GM12878 (cell line): Measurements from ENCODE around the gene TMC6. TPM values are rescaled to one million over a fixed set of nuclear protein-coding genes. Genes with fewer than 3 reads are reported as not detected.

Experiments used
- ATAC-seq: fragments of 200-7000 bp; cut with Tn5 transposase; 3 replicates; pipeline ENCODE4 v1.9.1; 2020; ENCODE audit warnings: mild to moderate bottlenecking, moderate library complexity
- BruUV-seq: library from RNA; stranded (reverse); fragments of 400-500 nt; replicated peaks from 2 replicates; lab custom pipeline; 2021; lab: Mats Ljungman, UMichigan
- CTCF ChIA-PET: fragments of 300-600 bp; sonication (Branson Sonifier 250); formaldehyde crosslinking; extraction: SDS; loops from one replicate; lab custom pipeline; 2021; ENCODE audit warnings: inconsistent platforms; lab: Yijun Ruan, JAX
- POLR2A ChIA-PET: fragments of 350-600 bp; formaldehyde crosslinking; extraction: SDS; loops from one replicate; lab custom pipeline; 2021; ENCODE audit warnings: inconsistent platforms; lab: Charles Lee
- RAD21 ChIA-PET: fragments of 300-600 bp; sonication (Branson Sonifier 250); formaldehyde crosslinking; loops from one replicate; lab custom pipeline; 2023; ENCODE audit warnings: antibody characterized with exemption; ENCODE audit not compliant: unreplicated experiment; lab: Charles Lee
- SMC1A ChIA-PET: fragments of 300-600 bp; sonication (Branson Sonifier 250); formaldehyde crosslinking; loops from one replicate; lab custom pipeline; 2023; ENCODE audit not compliant: unreplicated experiment, uncharacterized antibody; lab: Charles Lee
- DNase-seq: peaks from one replicate; pipeline ENCODE4 v3.0.0-alpha.2; 2011; ENCODE audit warnings: low read depth, low spot score
- FAIRE-seq: peaks from 3 replicates; lab custom pipeline; 2011; peaks lifted over from hg19 to GRCh38; lab: Jason Lieb, UNC
- H2AFZ ChIP-seq: 2 replicates; pipeline ENCODE4 v1.6.0; 2011; ENCODE audit warnings: low read depth, low read length, control low read depth; ENCODE audit not compliant: control insufficient read depth
- H3K27ac ChIP-seq: 2 replicates; pipeline ENCODE4 v1.5.1; 2011; ENCODE audit warnings: control low read depth; ENCODE audit not compliant: control insufficient read depth, insufficient read depth
- H3K27me3 ChIP-seq, 2 experiments: replicated peaks in 1 of 2; 2 replicates each; pipeline versions ENCODE4 v1.6.0 to v1.6.1; 2011; ENCODE audit warnings: low read length in 1 of 2; ENCODE audit not compliant: control insufficient read depth in 2 of 2, insufficient read depth in 2 of 2
- H3K36me3 ChIP-seq, 2 experiments: 2 replicates each; pipeline ENCODE4 v1.5.1; 2011; ENCODE audit warnings: low read length in 1 of 2; ENCODE audit not compliant: control insufficient read depth in 2 of 2, insufficient read depth in 2 of 2
- H3K4me1 ChIP-seq: 2 replicates; pipeline ENCODE4 v1.6.1; 2011; ENCODE audit warnings: mild to moderate bottlenecking, low read length, moderate library complexity, mixed read lengths; ENCODE audit not compliant: control insufficient read depth, insufficient read depth
- H3K4me2 ChIP-seq: 2 replicates; pipeline ENCODE4 v1.6.0; 2011; ENCODE audit warnings: control low read depth; ENCODE audit not compliant: control insufficient read depth, insufficient read depth
- H3K4me3 ChIP-seq: fragments of 200-600 bp; sonication (generic); 2 replicates; pipeline ENCODE4 v1.5.1; 2016
- H3K79me2 ChIP-seq: 2 replicates; pipeline ENCODE4 v1.6.0; 2011; ENCODE audit warnings: low read length; ENCODE audit not compliant: control insufficient read depth, insufficient read depth
- H3K9ac ChIP-seq: 2 replicates; pipeline ENCODE4 v1.8.0; 2011; ENCODE audit warnings: low read length, control low read depth, mixed read lengths; ENCODE audit not compliant: control insufficient read depth, insufficient read depth
- H3K9me3 ChIP-seq: replicated peaks from 3 replicates; pipeline ENCODE4 v1.5.1; 2011; ENCODE audit warnings: mild to moderate bottlenecking, low read length; ENCODE audit not compliant: control insufficient read depth, insufficient read depth
- H4K20me1 ChIP-seq: 2 replicates; pipeline ENCODE4 v1.6.0; 2011; ENCODE audit not compliant: control insufficient read depth, insufficient read depth
- EED ChIP-seq: sonication (generic); IDR thresholded peaks from 2 replicates; pipeline ENCODE4 v1.6.1; 2016; ENCODE audit warnings: antibody characterized with exemption, low read depth
- EP300 ChIP-seq, 2 experiments: fragments of 150-350 bp in 1 of 2; IDR thresholded peaks; 2 replicates each; pipeline ENCODE4 v1.6.1; 2011 to 2012; ENCODE audit warnings: low read depth in 2 of 2, low read length in 2 of 2, borderline replicate concordance in 1 of 2, improper control_type of control experiment in 1 of 2, inconsistent platforms in 1 of 2; ENCODE audit not compliant: control insufficient read depth in 1 of 2
- FOS ChIP-seq: IDR thresholded peaks from 3 replicates; pipeline ENCODE4 v1.6.1; 2011; ENCODE audit warnings: borderline replicate concordance; ENCODE audit not compliant: insufficient read length; ENCODE audit errors: extremely low read depth
- GABPA ChIP-seq: IDR thresholded peaks from 2 replicates; pipeline ENCODE4 v1.6.1; 2014; ENCODE audit warnings: antibody characterized with exemption, low read depth, mild to moderate bottlenecking, inconsistent platforms
- GATAD2B ChIP-seq: fragments of 450-650 bp; conservative IDR thresholded peaks from 2 replicates; pipeline ENCODE4 v1.6.1; 2017; ENCODE audit warnings: low read depth, mild to moderate bottlenecking, moderate library complexity
- HCFC1 ChIP-seq: fragments of 150-350 bp; IDR thresholded peaks from 2 replicates; pipeline ENCODE4 v1.6.1; 2014; ENCODE audit warnings: low read length
- IKZF2 ChIP-seq, 2 experiments: fragments of 450-650 bp; IDR thresholded peaks; 2 replicates each; pipeline ENCODE4 v1.6.1; 2017; ENCODE audit warnings: mild to moderate bottlenecking in 2 of 2, moderate library complexity in 2 of 2
- MTA3 ChIP-seq: IDR thresholded peaks from 2 replicates; pipeline ENCODE4 v1.6.1; 2012; ENCODE audit warnings: low read length, inconsistent platforms, borderline replicate concordance
- NFYA ChIP-seq: IDR thresholded peaks from 2 replicates; pipeline ENCODE4 v1.6.1; 2011; ENCODE audit warnings: low read depth, mild to moderate bottlenecking, low read length, improper control_type of control experiment, borderline replicate concordance
- POLR2A ChIP-seq: IDR thresholded peaks from 2 replicates; pipeline ENCODE4 v1.6.1; 2011; ENCODE audit warnings: low read depth, mild to moderate bottlenecking, low read length
- RFX5 ChIP-seq: IDR thresholded peaks from 2 replicates; pipeline ENCODE4 v1.6.1; 2011; ENCODE audit warnings: low read depth, low read length, improper control_type of control experiment
- SMC3 ChIP-seq: IDR thresholded peaks from 2 replicates; pipeline ENCODE4 v1.6.1; 2011; ENCODE audit warnings: low read length, improper control_type of control experiment, borderline replicate concordance
- SP1 ChIP-seq: IDR thresholded peaks from one replicate; pipeline ENCODE4 v1.6.1; 2011; ENCODE audit warnings: low read depth, low read length
- SPI1 ChIP-seq: IDR thresholded peaks from 2 replicates; pipeline ENCODE4 v1.6.1; 2011; ENCODE audit warnings: low read depth, mild to moderate bottlenecking, low read length, moderate library complexity, borderline replicate concordance; ENCODE audit not compliant: insufficient read depth
- SRF ChIP-seq, 2 experiments: IDR thresholded peaks; 2 replicates each; pipeline ENCODE4 v1.6.1; 2011; ENCODE audit warnings: low read depth in 2 of 2, low read length in 2 of 2, mild to moderate bottlenecking in 1 of 2, moderate library complexity in 1 of 2
- TAF1 ChIP-seq: IDR thresholded peaks from 2 replicates; pipeline ENCODE4 v1.6.1; 2011; ENCODE audit warnings: mild to moderate bottlenecking, low read depth, low read length, borderline replicate concordance
- YBX1 ChIP-seq: fragments of 450-650 bp; IDR thresholded peaks from 2 replicates; pipeline ENCODE4 v1.6.1; 2016; ENCODE audit warnings: antibody characterized with exemption
- WGBS: methylation state at CpG from one replicate; pipeline ENCODE4 v1.1.6; 2016; ENCODE audit warnings: low lambda C conversion rate; ENCODE audit not compliant: insufficient replicate concordance, insufficient coverage; ENCODE audit errors: missing lambda C conversion rate; 5-methylcytosine and 5-hydroxymethylcytosine counted together
- in situ Hi-C: fragments of 300-500 bp; cut with MboI; formaldehyde crosslinking; loops from 9 replicates; pipeline ENCODE4 v1.14.3; 2018; ENCODE audit warnings: mixed read lengths
- intact Hi-C: fragments of 100-400 bp; cut with micrococcal nuclease; formaldehyde crosslinking; loops from one replicate; pipeline ENCODE4 v1.14.2; 2022; ENCODE audit not compliant: unreplicated experiment
- polyA plus RNA-seq, 11 experiments: library from polyadenylated mRNA; depleted of rRNA in 4 of 11; unstranded in 6 of 11; stranded (reverse) in 5 of 11; fragments of >200 nt; fragmentation: Nextera tagmentation in 4 of 11; fragmentation: Illumina TruSeq in 1 of 11; extraction: Ambion mirVana in 4 of 11; extraction: Trizol in 1 of 11; gene quantifications; 1 replicate in 1 of 11; 2 replicates in 10 of 11; pipeline versions ENCODE4 v1.2.1 to v1.2.3, GENCODE V29; 2011 to 2016; ENCODE audit warnings: inconsistent platforms in 2 of 11, missing spikeins in 2 of 11, low read depth in 1 of 11
- total RNA-seq, 4 experiments: library from RNA; depleted of rRNA in 3 of 4; stranded (reverse); fragments of >200 nt in 3 of 4; fragmentation: Illumina TruSeq in 1 of 4; extraction: Trizol in 1 of 4; gene quantifications; 2 replicates each; pipeline versions ENCODE4 v1.2.1 to v1.2.3, GENCODE V29; 2013 to 2021

TMC6 gene
- total and polyA plus RNA-seq, 10 of the 15 experiments (the other 5 are each of a cell fraction or from before 2014, with no cell fraction given): 1.9 to 232 (median 60.6) TPM

DNA sequence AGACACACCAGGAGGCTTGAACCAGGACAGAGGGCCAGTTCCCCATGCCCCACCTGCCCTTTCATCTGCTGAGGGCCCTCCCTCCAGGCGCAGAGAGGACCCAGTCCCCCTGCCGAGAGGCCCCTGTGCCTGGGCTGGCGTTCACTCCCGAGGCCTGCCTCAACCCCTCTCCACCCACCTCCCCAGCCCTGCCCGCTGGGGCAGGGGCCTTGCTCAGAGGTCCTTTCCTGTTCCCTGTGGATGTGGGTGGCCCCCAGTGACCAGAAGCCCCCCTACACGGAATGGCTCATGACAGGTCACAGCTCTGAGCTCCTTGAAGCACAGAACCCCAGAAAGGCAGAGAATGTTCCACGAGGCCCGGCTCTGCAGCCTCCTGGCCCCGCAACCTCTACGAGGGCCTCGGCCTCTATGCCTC lies 6.7 kb downstream of the TMC6 start:
- 57% methylated on average over 9 of the region's 11 CpGs for WGBS
- DNase-seq (no peak), FAIRE-seq (no peak), ATAC-seq (no peak)
- SMC1A ChIA-PET: interaction anchor here (0.8 to 1.2 kb wide), 2 partner anchors 16 to 55 kb away, joined by 3 read pairs; no protein-coding TSS in a partner anchor
- Histone ChIP-seq H3K4me1 (peaks cover 58% of the 10 kb centered on the region), H3K4me2 (peak overlapping the region; percentile 93), H3K27me3 (no peaks in the 10 kb centered on the region), H3K27ac (peak overlapping the region; percentile 85), H3K9me3 (no peaks in the 10 kb centered on the region)
- intact Hi-C loops: no loop called here
- no peak for TF ChIP-seq FOS
- TF ChIP-seq SPI1: no peak
- TF ChIP-seq POLR2A: peak; percentile 16
- no peak for TF ChIP-seq MTA3
- TF ChIP-seq, all 136 proteins: peak for 1
- Histone ChIP-seq H3K36me3 (peaks cover 16 to 27% of the 10 kb centered on the region in 2 experiments), H4K20me1 (no peaks in the 10 kb centered on the region), H3K9ac (peak overlapping the region; percentile 77), H3K4me3 (peak overlapping the region; percentile 70), H3K79me2 (peaks cover 62% of the 10 kb centered on the region), H2AFZ (no peak overlapping the region)
- no TSS peak for BruUV-seq
- in situ Hi-C loops: no loop called here
- ChIA-PET RAD21 (interaction anchor here (0.8 to 1.8 kb wide), 2 partner anchors 22 to 102 kb away, joined by 3 to 5 read pairs; no protein-coding TSS in a partner anchor), POLR2A (interaction anchor here (0.9 to 1.0 kb wide), 2 partner anchors 9 to 14 kb away, joined by 3 read pairs; no protein-coding TSS in a partner anchor), CTCF (interaction anchor here (0.6 to 12.7 kb wide), 4 partner anchors 12 to 53 kb away, joined by 3 to 100 read pairs (median 4); no protein-coding TSS in a partner anchor)

DNA sequence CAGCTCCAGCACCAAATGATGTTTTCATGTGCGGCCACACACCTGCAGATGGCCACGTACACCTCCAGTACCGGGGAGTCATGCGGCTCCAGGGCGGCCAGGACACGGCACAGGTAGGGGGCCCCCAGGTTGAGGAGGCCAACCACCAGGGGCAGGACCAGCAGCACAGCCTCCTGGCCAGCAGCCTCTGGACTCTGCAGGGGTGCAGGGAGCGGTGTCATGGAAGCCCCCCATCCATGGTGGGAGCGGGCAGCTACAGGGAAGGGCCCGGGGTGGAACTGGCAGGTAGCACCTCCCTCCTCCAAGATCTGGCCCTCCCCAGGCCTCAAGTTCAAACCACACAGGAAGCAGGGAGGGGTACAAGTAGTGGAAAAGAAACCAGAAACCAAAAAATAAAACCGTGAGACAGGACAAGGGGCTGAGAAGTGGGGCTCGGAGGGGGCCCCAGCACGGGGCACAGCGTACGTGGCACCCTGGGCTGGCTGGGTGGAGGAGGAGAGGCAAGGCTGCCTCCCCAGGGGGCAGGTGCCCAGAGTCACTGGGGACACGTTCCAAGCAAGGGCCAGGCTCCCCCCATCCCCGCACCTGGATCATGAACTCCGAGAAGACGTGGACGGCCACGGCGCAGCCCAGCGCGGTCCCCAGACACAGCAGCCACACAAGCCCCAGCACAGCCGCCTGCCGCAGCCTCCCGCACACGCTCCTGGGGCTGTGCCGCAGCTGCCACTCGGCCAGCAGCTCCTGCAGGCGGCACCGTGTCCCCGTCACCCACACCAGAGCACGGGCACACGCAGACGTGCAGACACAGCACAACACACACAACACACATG lies 7.4 kb downstream of the TMC6 start:
- 47% methylated on average over 35 of the region's 35 CpGs for WGBS
- ChIA-PET RAD21 (interaction anchor here (0.8 to 1.8 kb wide), 4 partner anchors 9 to 130 kb away, joined by 3 to 5 read pairs (median 4); partner anchors contain the start of gene TMC8), SMC1A (no interaction called here), CTCF (interaction anchor here (0.6 to 12.7 kb wide), 7 partner anchors 11 to 130 kb away, joined by 3 to 100 read pairs (median 5); no protein-coding TSS in a partner anchor), POLR2A (interaction anchor here (0.6 to 1.0 kb wide), 3 partner anchors 14 to 84 kb away, joined by 3 to 6 read pairs (median 3); no protein-coding TSS in a partner anchor)
- Histone ChIP-seq H3K4me2 (peak overlapping the region; percentile 93), H3K4me3 (peak overlapping the region; percentile 70), H3K36me3 (peaks cover 16 to 27% of the 10 kb centered on the region in 2 experiments), H3K9me3 (no peaks in the 10 kb centered on the region), H3K27ac (peak overlapping the region; percentile 85), H3K79me2 (peaks cover 55% of the 10 kb centered on the region), H4K20me1 (no peaks in the 10 kb centered on the region), H3K27me3 (no peaks in the 10 kb centered on the region), H3K9ac (peak overlapping the region; percentile 77), H2AFZ (peak overlapping the region; percentile 23; the same call in 1 of the 2 replicates), H3K4me1 (peaks cover 53% of the 10 kb centered on the region)
- no TSS peak for BruUV-seq
- in situ Hi-C loops: no loop called here
- ATAC-seq (peak; percentile 14), DNase-seq (no peak), FAIRE-seq (peak; percentile 74)
- intact Hi-C loops: no loop called here
- TF ChIP-seq EP300 (IDR thresholded peaks at IDR 0.05; ENCODE audit: borderline replicate concordance in 1 of 2, control insufficient read depth in 1 of 2, low read depth in 2 of 2, low read length in 2 of 2) (no peak), POLR2A (peak; percentile 71), SRF (IDR thresholded peaks at IDR 0.05; ENCODE audit: low read depth in 2 of 2, low read length in 2 of 2) (no peak), SP1 (peak; percentile 7), EED (0 out of 2 replicates have a peak, but pooled peaks have one; percentile 18), TAF1 (no peak), YBX1 (no peak), GATAD2B (peak; percentile 43; the same call in 1 of the 2 replicates), NFYA (no peak), GABPA (no peak), SMC3 (no peak), IKZF2 (IDR thresholded peaks at IDR 0.05) (peak; percentile 19 to 41; a peak in 1 of 4 replicates), RFX5 (no peak), HCFC1 (no peak)
